Neural progenitor cell (in vitro differentiated cells): ENCODE data around the gene DOCK4. TPM values are rescaled to one million over a fixed set of nuclear protein-coding genes. Genes with fewer than 3 reads are reported as not detected.

Experiments
- DNase-seq: peaks from one replicate; pipeline ENCODE4 v3.0.0-alpha.2; 2016; ENCODE audit warnings: low spot score
- H2AFZ ChIP-seq: fragments of 200-600 bp; sonication (generic); replicated peaks from 2 replicates; pipeline ENCODE4 v1.6.1; 2016; ENCODE audit warnings: antibody characterized with exemption
- H3F3A ChIP-seq: fragments of 200-600 bp; sonication (generic); 2 replicates; pipeline ENCODE4 v1.6.1; 2016; ENCODE audit warnings: antibody characterized with exemption, low read depth
- H3K27ac ChIP-seq: fragments of 200-600 bp; sonication (generic); 2 replicates; pipeline ENCODE4 v1.5.1; 2016; ENCODE audit warnings: mild to moderate bottlenecking
- H3K27me3 ChIP-seq: fragments of 200-600 bp; sonication (generic); 2 replicates; pipeline ENCODE4 v1.6.1; 2016; ENCODE audit warnings: mild to moderate bottlenecking, moderate library complexity
- H3K36me3 ChIP-seq: fragments of 200-600 bp; sonication (generic); 2 replicates; pipeline ENCODE4 v1.5.1; 2016
- H3K4me1 ChIP-seq: fragments of 200-600 bp; sonication (generic); 2 replicates; pipeline ENCODE4 v1.6.1; 2016; ENCODE audit warnings: mixed run types
- H3K4me2 ChIP-seq: fragments of 200-600 bp; sonication (generic); 2 replicates; pipeline ENCODE4 v1.6.1; 2016
- H3K4me3 ChIP-seq: fragments of 200-600 bp; sonication (generic); 2 replicates; pipeline ENCODE4 v1.5.1; 2016
- H3K79me2 ChIP-seq: fragments of 200-600 bp; sonication (generic); 2 replicates; pipeline ENCODE4 v1.6.1; 2016; ENCODE audit warnings: low read depth
- H3K9ac ChIP-seq: fragments of 200-600 bp; sonication (generic); 2 replicates; pipeline ENCODE4 v1.6.1; 2016
- H3K9me3 ChIP-seq: fragments of 200-600 bp; sonication (generic); 2 replicates; pipeline ENCODE4 v1.5.1; 2016; ENCODE audit warnings: low read depth
- H4K20me1 ChIP-seq: fragments of 200-600 bp; sonication (generic); 2 replicates; pipeline ENCODE4 v1.6.1; 2016; ENCODE audit warnings: low read depth
- H3K27ac Mint-ChIP-seq: 3 replicates; pipeline ENCODE4 v1.8.0; 2021; ENCODE audit warnings: mixed read lengths
- H3K27me3 Mint-ChIP-seq: 2 replicates; pipeline ENCODE4 v1.8.0; 2022; ENCODE audit warnings: low read depth, mild to moderate bottlenecking, inconsistent platforms, moderate library complexity, mixed read lengths; ENCODE audit not compliant: insufficient read depth
- H3K36me3 Mint-ChIP-seq: 3 replicates; pipeline ENCODE4 v1.8.0; 2021; ENCODE audit warnings: mixed read lengths
- H3K4me1 Mint-ChIP-seq: 3 replicates; pipeline ENCODE4 v1.8.0; 2021; ENCODE audit warnings: mixed read lengths
- H3K4me3 Mint-ChIP-seq: 3 replicates; pipeline ENCODE4 v1.8.0; 2021; ENCODE audit warnings: mild to moderate bottlenecking, moderate library complexity, mixed read lengths
- H3K9me3 Mint-ChIP-seq: 3 replicates; pipeline ENCODE4 v1.8.0; 2020; ENCODE audit warnings: mixed read lengths
- EZH2 ChIP-seq: fragments of 200-600 bp; sonication (generic); IDR thresholded peaks from 2 replicates; pipeline ENCODE4 v1.6.1; 2017; ENCODE audit warnings: antibody characterized with exemption, mild to moderate bottlenecking, moderate library complexity
- EZH2phosphoT487 ChIP-seq: fragments of 200-600 bp; sonication (generic); IDR thresholded peaks from 2 replicates; pipeline ENCODE4 v1.6.1; 2017; ENCODE audit warnings: antibody characterized with exemption
- total RNA-seq: library from RNA; depleted of rRNA; stranded (reverse); fragments of >200 nt; gene quantifications from 2 replicates; pipeline ENCODE4 v1.2.3, GENCODE V29; 2015; ENCODE audit warnings: low replicate concordance
- TF ChIP-seq, protein P1 (sequence below): fragments of 200-600 bp; sonication (generic); IDR thresholded peaks from 2 replicates; pipeline ENCODE4 v1.5.1; 2017; ENCODE audit warnings: antibody characterized with exemption, mild to moderate bottlenecking

DOCK4 gene
- total RNA-seq, 1 donor from 2014 or later: 11.4 TPM

DNA sequence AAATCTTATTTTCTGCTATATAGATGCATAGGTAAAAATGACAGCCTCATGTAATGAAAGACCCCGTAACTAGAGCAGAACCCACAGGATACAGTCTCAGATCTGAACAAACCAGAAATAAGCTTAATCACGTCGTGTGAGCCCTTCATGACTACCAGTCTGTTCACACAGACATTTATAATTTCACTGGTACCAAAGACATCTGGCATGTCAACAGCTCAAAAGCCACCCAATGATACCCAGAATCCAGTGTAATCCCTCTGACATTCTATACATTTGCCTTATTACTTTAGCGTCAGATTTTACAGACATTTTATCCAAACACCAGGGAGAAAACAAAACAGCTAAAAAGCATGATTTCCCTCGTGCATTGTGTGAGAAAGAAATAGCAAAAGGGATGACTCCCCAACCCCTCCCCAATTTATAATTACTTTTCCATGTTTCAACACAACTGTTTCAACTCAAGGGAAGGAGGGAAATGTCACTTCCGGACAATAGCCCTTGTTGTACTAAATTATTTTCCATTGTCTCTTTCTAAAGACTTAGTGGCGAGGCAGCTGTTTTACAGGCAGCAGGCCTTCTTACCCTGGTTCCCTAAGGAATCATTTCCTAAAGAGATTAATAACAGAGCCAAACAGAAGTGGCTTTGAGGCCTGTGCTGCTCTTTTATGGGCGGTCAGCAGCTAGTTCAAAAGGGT, 33.2 kb downstream of the DOCK4 start:
- H3K9me3 Mint-ChIP-seq: no peaks in the 10 kb centered on the region
- H3K4me1 Mint-ChIP-seq: peaks cover 15% of the 10 kb centered on the region
- H3K36me3 Mint-ChIP-seq: peaks cover 5% of the 10 kb centered on the region
- no peak overlapping the region for H3K27ac Mint-ChIP-seq
- no peak for TF ChIP-seq EZH2phosphoT487
- TF ChIP-seq EZH2: no peak
- TF ChIP-seq, protein P1, sequence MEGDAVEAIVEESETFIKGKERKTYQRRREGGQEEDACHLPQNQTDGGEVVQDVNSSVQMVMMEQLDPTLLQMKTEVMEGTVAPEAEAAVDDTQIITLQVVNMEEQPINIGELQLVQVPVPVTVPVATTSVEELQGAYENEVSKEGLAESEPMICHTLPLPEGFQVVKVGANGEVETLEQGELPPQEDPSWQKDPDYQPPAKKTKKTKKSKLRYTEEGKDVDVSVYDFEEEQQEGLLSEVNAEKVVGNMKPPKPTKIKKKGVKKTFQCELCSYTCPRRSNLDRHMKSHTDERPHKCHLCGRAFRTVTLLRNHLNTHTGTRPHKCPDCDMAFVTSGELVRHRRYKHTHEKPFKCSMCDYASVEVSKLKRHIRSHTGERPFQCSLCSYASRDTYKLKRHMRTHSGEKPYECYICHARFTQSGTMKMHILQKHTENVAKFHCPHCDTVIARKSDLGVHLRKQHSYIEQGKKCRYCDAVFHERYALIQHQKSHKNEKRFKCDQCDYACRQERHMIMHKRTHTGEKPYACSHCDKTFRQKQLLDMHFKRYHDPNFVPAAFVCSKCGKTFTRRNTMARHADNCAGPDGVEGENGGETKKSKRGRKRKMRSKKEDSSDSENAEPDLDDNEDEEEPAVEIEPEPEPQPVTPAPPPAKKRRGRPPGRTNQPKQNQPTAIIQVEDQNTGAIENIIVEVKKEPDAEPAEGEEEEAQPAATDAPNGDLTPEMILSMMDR: no peak
- no peak overlapping the region for H3K4me2 ChIP-seq
- H3K4me3 ChIP-seq: no peak overlapping the region
- H3K9ac ChIP-seq: no peak overlapping the region
- H3K27me3 Mint-ChIP-seq: peaks cover 2% of the 10 kb centered on the region
- no peaks in the 10 kb centered on the region for H3K27me3 ChIP-seq
- no peak for DNase-seq
- no peaks in the 10 kb centered on the region for H3K9me3 ChIP-seq
- no peaks in the 10 kb centered on the region for H3K79me2 ChIP-seq
- H4K20me1 ChIP-seq: peaks cover 5% of the 10 kb centered on the region
- no peak overlapping the region for H3K27ac ChIP-seq
- no peak overlapping the region for H2AFZ ChIP-seq
- H3F3A ChIP-seq: no peaks in the 10 kb centered on the region
- no peak overlapping the region for H3K4me3 Mint-ChIP-seq
- H3K36me3 ChIP-seq: no peaks in the 10 kb centered on the region
- peaks cover 7% of the 10 kb centered on the region for H3K4me1 ChIP-seq

GRCh38 chr7:112171673-112172072, 34.5 kb downstream of the DOCK4 start:
- Histone ChIP-seq H3K4me1 (peaks cover 7% of the 10 kb centered on the region), H3F3A (no peaks in the 10 kb centered on the region), H3K79me2 (no peaks in the 10 kb centered on the region), H2AFZ (no peak overlapping the region), H3K36me3 (no peaks in the 10 kb centered on the region), H3K27me3 (no peaks in the 10 kb centered on the region), H3K4me2 (no peak overlapping the region), H3K27ac (no peak overlapping the region), H4K20me1 (peaks cover 5% of the 10 kb centered on the region), H3K9me3 (no peaks in the 10 kb centered on the region), H3K4me3 (no peak overlapping the region), H3K9ac (no peak overlapping the region)
- peaks cover 5% of the 10 kb centered on the region for H3K36me3 Mint-ChIP-seq
- H3K9me3 Mint-ChIP-seq: no peaks in the 10 kb centered on the region
- H3K4me1 Mint-ChIP-seq: peaks cover 18% of the 10 kb centered on the region
- TF ChIP-seq EZH2phosphoT487 (no peak), EZH2 (no peak)
- TF ChIP-seq, protein P1: no peak
- no peak for DNase-seq
- H3K27ac Mint-ChIP-seq: no peak overlapping the region
- H3K4me3 Mint-ChIP-seq: no peak overlapping the region
- peaks cover 2% of the 10 kb centered on the region for H3K27me3 Mint-ChIP-seq

DNA sequence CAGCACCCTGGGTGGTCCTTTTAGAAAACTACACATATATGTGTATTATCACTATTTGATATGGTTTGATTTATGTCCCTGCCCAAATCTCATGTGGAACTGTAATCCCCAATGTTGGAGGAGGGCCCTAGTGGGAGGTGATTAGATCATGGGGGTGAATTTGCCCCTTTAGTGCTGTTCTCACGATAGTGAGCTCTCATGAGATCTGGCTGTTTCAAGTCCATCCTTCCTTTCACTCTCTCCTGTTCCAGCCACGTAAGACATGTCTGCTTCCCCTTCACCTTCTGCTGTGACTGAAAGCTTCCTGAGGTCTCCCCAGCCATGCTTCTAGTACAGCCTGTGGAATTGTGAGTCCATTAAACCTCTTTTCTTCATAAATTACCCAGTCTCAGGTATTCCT, 37.3 kb downstream of the DOCK4 start:
- Mint-ChIP-seq H3K36me3 (peaks cover 4% of the 10 kb centered on the region), H3K4me3 (no peak overlapping the region), H3K27me3 (peaks cover 2% of the 10 kb centered on the region), H3K4me1 (peaks cover 22% of the 10 kb centered on the region), H3K27ac (no peak overlapping the region), H3K9me3 (no peaks in the 10 kb centered on the region)
- DNase-seq: no peak
- Histone ChIP-seq H3K27ac (no peak overlapping the region), H3K4me3 (no peak overlapping the region), H3K27me3 (no peaks in the 10 kb centered on the region), H3K9me3 (no peaks in the 10 kb centered on the region), H3K79me2 (no peaks in the 10 kb centered on the region), H3K36me3 (no peaks in the 10 kb centered on the region), H3K4me2 (no peak overlapping the region), H3F3A (peaks cover under 1% of the 10 kb centered on the region), H4K20me1 (peaks cover 5% of the 10 kb centered on the region), H2AFZ (no peak overlapping the region), H3K9ac (no peak overlapping the region), H3K4me1 (peaks cover 7% of the 10 kb centered on the region)
- TF ChIP-seq EZH2 (no peak), EZH2phosphoT487 (no peak)
- TF ChIP-seq, protein P1: no peak
